Ovary (tissue), 3 donors: ENCODE results near the gene MTA1.

Experiments
- EP300 ChIP-seq: sonication (generic); formaldehyde crosslinking; IDR thresholded peaks from one replicate; pipeline ENCODE4 v1.6.1; 2017; ENCODE audit warnings: antibody characterized with exemption
- POLR2A ChIP-seq: fragments of 450-650 bp; IDR thresholded peaks from one replicate; pipeline ENCODE4 v1.6.1; 2017; ENCODE audit warnings: antibody characterized with exemption, mild to moderate bottlenecking, moderate library complexity
- TF ChIP-seq, protein P1 (sequence below), 3 donors: fragments of 450-650 bp in 2 of 3; fragments of 200-600 bp in 1 of 3; IDR thresholded peaks; one replicate each; pipeline versions ENCODE4 v1.5.1 to v1.8.0; 2016 to 2022; ENCODE audit warnings: antibody characterized with exemption in 3 of 3, mild to moderate bottlenecking in 1 of 3
- donor health status: DM: no; HTN: no; CAD: no.

DNA sequence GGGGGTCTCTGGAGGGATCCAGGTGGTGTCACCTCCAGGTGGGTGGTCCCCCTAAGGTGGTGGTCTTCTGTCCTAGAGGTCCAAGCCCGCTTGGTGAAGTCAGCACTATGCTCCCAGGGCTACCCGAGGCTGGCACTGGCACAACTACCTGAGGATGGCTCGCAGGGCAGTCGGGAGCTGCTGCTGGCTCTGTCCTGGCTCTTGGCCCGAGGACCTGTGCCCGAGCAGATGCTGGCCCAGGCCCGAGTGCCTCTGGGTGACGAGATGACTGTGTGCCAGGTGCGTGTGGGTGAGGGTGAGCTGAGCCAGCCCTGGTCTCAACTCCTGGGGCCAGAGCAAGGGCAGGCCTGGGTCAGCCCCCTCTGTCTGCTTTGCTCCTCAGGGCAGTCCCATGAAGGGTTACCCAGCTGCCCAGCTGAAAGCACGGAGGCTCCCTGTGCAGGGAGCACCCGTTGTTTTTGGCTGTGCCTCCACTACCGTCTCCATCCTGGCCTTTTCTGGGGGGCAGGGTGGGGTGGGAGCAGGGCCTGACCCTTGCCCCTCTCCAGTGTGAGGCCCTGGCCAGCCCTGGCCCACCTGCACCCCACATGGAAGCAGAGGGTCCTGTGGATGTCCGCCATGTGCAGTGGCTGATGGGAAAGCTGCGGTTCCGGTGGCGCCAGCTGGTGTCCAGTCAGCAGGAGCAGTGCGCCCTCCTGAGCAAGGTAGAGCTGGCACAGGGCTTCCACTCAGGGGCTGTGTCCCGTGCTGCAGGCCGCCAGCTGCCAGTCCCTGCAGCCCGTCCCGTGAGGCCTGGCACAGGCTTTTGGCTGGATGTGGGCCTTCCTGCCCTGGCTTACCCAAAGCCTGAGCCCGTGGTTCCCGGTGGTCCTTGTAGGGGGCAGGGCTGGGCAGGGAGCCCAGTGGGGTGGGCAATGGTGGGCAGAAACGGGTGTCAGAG is 72.7 kb downstream of the MTA1 start:
- TF ChIP-seq POLR2A (no peak), EP300 (no peak)
- TF ChIP-seq, protein P1, sequence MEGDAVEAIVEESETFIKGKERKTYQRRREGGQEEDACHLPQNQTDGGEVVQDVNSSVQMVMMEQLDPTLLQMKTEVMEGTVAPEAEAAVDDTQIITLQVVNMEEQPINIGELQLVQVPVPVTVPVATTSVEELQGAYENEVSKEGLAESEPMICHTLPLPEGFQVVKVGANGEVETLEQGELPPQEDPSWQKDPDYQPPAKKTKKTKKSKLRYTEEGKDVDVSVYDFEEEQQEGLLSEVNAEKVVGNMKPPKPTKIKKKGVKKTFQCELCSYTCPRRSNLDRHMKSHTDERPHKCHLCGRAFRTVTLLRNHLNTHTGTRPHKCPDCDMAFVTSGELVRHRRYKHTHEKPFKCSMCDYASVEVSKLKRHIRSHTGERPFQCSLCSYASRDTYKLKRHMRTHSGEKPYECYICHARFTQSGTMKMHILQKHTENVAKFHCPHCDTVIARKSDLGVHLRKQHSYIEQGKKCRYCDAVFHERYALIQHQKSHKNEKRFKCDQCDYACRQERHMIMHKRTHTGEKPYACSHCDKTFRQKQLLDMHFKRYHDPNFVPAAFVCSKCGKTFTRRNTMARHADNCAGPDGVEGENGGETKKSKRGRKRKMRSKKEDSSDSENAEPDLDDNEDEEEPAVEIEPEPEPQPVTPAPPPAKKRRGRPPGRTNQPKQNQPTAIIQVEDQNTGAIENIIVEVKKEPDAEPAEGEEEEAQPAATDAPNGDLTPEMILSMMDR (IDR thresholded peaks at IDR 0.05) = no peak
